Hypothalamus (tissue), 51 donors: ENCODE results near the gene KLHL40.

Experiments
- DNase-seq, 51 donors: peaks; one replicate each; lab custom pipeline; 2025; lab: John Stamatoyannopoulos, UW

The KLHL40 gene

GRCh38 chr3:42656680-42657610 is 28.4 kb upstream of the KLHL40 start:
- no peak for DNase-seq

DNA sequence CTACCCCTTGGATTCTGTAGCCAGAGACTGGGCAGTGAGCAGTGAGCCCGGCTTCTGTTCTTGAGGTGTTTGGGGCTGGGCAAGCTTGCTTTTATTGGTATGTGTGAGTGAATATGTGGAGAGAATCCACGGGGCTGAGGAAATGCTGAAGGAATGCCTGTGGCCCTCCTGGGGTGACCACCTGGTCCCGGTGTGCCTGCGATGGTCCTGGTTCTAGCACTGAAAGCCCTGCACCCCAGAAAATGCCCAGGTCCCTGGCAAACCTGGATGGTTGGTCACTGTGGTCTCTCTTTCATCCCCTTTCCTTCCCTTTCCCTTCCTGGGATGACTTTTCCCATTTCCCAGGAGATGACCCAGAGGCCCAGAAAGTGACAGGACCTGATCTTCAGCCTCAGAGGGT is 27.7 kb upstream of the KLHL40 start:
- no peak for DNase-seq

DNA sequence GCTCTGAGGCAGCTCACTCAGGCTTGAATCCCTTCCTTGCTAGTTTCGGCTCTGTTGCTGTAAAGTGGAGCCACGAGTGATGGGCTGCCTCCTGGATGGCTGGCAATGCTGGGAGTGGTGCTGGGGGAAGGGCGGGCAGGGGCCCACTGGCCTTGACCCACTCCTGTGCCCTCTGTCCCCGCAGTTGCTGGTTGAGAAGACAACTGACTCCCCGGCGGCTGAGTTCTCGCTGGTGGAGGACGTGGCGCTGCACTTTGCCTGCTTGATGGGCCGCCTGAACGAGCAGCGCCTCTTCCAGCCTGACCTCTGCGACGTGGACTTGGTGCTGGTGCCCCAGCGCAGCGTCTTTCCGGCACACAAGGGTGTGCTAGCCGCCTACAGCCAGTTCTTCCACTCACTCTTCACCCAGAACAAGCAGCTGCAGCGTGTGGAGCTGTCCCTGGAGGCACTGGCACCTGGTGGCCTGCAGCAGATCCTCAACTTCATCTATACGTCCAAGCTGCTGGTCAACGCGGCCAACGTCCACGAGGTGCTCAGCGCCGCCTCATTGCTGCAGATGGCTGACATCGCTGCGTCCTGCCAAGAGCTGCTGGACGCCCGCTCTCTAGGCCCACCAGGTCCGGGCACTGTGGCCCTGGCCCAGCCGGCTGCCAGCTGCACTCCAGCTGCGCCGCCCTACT is 27.1 kb upstream of the KLHL40 start:
- peak in 9 of 51 donors; percentile 31 to 65 (median 43) for DNase-seq

DNA sequence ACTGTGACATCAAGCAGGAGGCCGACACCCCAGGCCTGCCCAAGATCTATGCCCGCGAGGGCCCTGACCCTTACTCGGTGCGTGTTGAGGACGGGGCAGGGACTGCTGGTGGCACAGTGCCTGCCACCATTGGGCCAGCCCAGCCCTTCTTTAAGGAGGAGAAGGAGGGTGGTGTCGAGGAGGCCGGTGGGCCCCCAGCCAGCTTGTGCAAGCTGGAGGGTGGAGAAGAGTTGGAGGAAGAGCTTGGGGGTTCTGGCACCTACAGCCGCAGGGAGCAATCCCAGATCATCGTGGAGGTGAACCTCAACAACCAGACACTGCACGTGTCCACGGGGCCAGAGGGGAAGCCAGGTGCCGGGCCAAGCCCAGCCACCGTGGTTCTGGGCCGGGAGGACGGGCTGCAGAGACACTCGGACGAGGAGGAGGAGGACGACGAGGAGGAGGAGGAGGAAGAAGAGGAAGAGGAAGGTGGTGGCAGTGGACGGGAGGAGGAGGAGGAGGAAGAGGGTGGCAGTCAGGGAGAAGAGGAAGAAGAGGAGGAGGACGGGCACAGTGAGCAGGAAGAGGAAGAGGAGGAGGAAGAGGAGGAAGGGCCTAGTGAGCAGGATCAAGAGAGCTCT is 26.5 kb upstream of the KLHL40 start:
- DNase-seq, result no peak

DNA sequence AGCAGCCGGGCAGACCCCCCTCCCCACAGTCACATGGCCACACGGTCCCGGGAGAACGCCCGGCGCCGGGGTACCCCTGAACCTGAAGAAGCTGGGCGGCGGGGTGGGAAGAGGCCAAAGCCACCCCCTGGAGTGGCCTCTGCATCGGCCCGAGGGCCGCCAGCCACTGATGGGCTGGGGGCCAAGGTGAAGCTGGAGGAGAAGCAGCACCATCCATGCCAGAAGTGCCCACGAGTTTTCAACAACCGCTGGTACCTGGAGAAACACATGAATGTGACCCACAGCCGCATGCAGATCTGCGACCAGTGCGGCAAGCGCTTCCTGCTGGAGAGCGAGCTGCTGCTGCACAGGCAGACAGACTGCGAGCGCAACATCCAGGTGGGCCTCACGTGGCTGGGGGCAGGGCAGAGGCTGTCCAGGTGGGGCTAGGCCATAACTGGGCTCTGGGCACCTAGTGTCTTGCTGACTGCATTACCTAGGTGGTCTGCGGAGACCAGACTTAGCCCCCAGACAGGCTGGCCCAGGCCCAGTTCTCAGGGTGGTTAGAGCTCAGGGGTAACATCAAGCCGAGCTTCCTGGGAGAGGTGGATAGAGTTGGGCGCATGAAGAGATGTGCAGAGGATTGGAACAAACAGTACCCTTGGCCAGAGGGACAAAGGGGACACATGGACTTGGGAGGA is 25.7 kb upstream of the KLHL40 start:
- no peak for DNase-seq

GRCh38 chr3:42660131-42660715 is 25.1 kb upstream of the KLHL40 start:
- DNase-seq, result no peak

GRCh38 chr3:42660898-42661297 is 24.4 kb upstream of the KLHL40 start:
- no peak for DNase-seq

GRCh38 chr3:42661593-42662022 is 23.7 kb upstream of the KLHL40 start:
- DNase-seq, result no peak

- no peak for DNase-seq
Measured at GRCh38 chr3:42662037-42662812, 23.1 kb upstream of the KLHL40 start.

DNA sequence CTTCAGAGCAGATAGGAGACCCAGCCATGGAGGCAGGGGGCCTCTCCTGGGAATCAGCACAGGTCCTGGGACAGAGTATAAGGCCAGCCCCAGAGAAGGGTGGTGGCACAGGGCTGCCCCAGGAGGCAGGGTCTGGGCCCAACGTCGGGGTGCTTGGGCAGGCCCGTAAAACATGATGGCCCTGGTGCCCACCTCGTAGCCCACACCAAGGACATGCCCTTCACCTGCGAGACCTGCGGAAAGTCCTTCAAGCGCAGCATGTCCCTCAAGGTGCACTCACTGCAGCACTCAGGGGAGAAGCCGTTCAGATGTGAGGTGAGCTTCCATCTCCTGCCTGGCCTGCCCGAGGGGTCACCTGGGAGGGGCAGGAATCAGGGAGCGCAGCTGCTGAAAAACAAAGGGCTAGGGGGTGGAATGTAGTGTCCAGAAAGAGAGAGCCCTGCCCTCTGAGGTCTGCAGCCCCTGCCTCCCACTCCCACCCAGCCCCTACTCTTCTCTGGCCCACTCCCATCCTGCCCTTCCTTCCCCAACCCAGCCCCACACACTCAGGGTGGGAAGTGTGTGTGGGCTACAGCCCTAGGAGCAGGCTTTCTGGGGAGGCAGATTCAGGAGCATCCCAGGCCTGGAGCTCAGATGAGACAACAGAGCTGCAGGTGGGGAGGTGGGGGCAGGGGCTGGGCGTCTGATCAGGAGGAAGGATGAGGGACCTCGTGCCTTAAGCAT is 22.4 kb upstream of the KLHL40 start:
- DNase-seq, result no peak

- no peak for DNase-seq
Measured at GRCh38 chr3:42663581-42664437, 21.5 kb upstream of the KLHL40 start.

DNA sequence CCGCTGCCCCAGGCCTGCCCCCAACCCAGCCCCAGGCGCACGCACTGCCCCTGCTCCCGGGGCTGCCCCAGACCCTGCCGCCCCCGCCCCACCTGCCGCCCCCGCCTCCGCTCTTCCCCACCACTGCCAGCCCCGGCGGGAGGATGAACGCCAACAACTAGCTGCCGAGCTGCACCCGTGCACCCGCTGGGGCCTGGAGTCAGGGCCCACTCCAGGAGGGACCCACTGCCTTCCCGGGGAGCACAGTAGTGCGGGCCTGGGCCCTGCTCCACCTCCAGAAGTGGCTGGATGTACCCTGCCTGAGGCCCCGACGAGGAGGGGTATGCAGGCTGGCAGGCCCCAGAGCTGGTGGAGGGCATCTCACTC is 20.9 kb upstream of the KLHL40 start:
- DNase-seq, result no peak

DNA sequence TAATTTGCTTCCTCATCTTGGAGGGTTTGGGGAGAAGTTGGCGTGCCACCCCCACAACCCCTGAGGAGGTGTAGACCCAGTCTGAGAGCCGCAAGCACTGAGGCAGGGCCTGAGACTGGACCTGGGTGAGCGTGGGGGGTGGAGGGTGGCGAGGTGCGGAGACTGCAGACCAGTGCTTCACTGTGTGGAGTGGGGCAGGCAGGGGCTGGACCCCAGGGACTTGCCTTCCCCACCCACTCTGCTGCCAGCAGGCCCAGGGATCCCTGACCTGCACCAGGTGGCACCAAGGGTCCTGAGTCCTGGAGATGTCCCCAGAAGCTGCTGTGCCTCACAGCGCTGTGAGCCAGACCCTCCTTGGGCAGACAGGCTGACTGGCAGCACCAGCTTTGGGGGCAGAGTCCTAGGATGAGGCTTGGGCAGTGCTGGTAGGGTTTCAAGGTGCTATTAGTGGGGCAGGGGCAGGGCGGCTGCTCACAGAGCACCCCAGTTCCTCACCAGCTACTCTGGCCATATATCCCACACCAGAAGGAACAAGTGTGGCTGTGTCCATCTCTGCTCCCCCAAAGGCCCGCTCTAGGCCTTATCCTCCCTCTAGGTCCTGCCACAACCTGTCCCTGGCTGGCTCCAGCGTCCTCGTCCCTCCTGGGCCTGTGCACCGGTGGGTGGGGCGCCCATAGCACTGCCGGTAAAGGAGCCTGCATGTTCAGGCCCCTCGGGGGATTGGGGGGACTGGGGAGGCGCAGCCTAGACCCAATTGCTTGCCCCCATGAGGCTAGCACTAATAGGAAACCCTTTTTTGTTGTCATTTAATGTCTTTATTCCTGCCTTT is 20.1 kb upstream of the KLHL40 start:
- no peak for DNase-seq

DNA sequence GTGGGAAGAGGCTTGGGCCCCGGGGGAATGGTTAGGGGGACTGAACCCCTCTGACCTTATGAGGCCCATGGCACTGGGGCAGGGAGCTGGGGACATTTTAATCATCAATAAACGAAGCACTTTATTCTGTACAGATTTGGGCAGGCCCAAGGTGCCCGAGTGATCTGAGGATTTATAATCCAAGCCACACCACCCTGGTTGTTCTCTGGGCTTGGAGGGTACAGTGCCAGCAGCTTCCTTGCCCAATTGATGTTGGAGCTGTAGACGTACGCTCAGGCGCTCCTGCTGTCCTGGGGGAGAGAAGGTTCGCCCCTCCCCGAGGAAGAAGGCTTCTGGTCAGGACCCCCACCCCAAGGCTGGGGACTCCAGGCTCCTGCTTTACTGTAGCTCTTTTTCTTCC is 19.3 kb upstream of the KLHL40 start:
- DNase-seq, result no peak

DNA sequence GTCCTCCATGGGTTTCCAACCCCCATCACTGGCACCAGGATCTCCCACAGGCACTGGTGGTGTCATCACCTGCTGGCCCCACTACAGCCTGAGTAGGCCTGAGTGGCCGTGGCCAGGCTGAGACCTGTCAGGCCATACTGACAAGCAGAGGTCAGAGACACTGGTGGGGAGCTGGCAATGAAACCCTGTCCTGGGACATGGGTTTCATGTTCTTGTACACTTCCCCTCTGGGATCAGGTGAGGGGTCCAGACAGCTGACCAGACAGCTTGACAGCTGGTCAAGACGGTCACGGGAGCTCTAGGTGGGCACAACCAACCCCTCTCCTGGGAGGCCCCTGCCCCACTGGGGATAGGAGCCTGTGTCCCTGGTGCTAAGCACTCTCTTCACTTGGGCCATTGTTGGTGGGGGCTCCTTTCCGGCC is 18.7 kb upstream of the KLHL40 start:
- no peak for DNase-seq

DNA sequence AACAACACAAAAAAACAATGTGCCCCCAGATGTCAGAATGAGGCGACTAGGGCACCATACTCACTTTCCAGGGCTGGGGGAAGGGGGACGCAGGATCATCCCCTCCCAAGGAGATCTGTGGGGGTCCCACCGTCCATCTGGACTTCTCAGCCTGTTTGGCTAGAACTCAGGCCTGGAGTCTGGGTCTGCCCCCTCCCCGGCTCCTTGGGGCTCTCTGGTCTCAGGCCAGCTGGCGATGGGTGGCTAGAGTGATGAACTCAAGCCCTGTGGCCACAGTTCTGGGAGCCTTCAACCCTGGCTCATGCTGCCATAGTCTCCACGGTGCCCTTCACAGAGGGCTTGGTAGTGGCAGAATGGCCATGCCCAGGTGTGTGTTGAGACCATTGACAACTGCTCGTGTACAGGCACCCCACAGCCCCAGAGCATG is 18.2 kb upstream of the KLHL40 start:
- DNase-seq, result no peak
